Effector CD8-positive, alpha-beta T cell (primary cell): ENCODE data around the gene SDE2.
A peak's percentile ranks its signal among the peaks of the same experiment; 100 is the strongest.
"Not testable (repeated sequence)": the region's sequence is repeated elsewhere in the genome, so short reads cannot be mapped to it uniquely, and the experiment has no call there.

Experiments
- DNase-seq: peaks from one replicate; lab custom pipeline; 2025; lab: John Stamatoyannopoulos, UW
- total RNA-seq, 4 experiments: gene quantifications; one replicate each; lab custom pipeline; 2026; lab: John Stamatoyannopoulos, UW

Gene SDE2
- total RNA-seq, result 56.0 to 85.9 (median 70.3) reads per million in 4 experiments

- DNase-seq, result peak; percentile 99
These were observed at the start of gene SDE2 for GRCh38 chr1:225999227-225999911. Gene SDE2 (minus strand): TSS chr1:225999343. CDS start chr1:225999312, 31 bp downstream.

- DNase-seq, result no peak
These were observed 49.7 kb upstream of the SDE2 start for GRCh38 chr1:226048886-226049285.

DNA sequence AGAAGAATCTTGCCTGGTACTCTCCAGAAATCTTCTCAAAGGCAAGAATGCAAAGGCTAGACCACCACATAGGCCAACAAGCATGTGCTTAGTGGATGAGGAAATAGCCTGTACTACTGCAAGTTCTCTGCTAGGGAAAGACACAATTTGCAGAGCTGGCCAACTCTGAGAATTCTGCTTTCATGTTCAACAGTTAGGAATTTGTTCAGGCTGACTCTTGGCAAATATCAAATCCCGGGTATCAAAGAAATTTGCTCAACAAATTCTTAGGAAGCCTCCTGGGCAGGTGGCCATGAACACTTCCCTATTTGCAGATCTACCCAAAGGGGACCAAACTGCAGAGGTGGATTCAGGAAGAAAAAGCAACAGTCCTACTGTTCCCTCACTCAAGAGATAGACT lies 48.4 kb upstream of the SDE2 start:
- DNase-seq, result no peak

DNA sequence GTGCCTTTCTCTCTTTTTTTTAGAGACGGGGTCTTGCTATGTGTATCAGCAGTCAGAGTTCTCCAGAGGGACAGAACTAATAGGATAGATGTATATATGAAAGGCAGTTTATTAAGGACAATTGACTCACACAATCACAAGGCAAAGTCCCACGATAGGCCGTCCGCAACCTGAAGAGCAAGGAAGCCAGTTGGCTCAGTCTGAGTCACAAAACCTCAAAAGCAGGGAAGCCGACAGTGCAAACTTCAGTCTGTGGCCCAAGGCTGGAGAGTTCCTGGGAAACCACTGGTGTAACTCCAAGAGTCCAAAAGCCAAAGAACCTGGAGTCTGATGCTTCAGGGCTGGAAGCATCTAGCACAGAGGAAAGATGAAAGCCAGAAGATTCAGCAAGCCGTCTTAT lies 47.1 kb upstream of the SDE2 start:
- no peak for DNase-seq

GRCh38 chr1:226044514-226045101 lies 45.5 kb upstream of the SDE2 start:
- DNase-seq, result no peak

DNA sequence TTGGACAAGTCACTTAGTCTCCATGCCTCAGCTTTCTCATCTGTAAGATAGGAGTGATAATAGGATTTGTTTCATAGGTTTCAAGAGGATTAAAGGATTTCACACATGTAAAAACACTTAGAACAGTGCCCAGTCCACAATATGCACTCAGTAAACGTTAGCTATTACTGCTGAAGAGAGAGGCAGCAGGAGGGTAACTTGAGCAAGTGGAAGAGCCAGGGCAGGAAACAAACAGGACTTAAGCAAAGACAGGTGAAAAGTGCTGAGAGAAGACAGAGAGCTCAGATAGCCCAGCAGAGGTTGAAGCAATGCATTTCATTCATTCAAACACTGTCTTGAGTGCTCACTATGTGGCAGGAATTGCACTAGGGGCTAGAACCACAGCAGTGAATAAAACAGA lies 42.3 kb upstream of the SDE2 start:
- DNase-seq, result no peak

- no peak for DNase-seq
These were observed 39.5 kb upstream of the SDE2 start for GRCh38 chr1:226038661-226039060.

DNA sequence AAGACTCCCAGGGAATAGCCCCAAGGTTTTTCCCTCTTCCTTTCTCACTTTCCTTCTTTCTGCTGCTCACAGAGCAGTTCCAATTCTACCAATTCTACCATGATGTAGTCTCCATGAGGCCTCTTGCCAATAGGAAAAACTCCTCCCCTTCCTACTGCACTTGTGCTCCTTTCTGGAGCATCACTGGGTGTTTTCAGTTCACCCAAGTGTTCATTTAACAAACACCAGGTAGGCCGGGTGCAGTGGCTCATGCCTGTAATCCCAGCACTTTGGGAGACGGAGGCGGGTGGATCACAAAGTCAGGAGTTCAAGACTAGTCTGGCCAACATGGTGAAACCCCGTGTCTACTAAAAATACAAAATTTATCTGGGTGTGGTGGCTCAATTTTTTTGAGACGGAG lies 36.8 kb upstream of the SDE2 start:
- no peak for DNase-seq

DNA sequence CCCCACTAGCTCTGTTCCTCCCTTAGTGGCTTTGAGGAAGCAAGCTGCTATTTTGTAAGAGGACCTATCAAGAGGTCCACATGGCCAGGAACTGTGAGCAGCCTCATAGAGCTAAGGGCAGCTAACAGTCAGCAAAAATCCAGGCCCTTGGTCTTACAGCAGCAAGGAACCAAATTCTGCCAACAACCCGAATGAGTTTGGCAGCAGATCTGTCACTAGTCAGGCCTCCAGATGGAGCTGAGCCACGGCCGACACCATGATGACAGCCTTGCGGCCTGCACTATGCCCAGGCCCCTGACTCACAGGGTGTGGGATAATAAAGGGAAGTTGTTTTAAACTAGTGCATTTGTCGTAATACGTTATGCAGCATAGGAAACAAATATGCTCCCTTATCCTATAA lies 35.3 kb upstream of the SDE2 start:
- no peak for DNase-seq

DNA sequence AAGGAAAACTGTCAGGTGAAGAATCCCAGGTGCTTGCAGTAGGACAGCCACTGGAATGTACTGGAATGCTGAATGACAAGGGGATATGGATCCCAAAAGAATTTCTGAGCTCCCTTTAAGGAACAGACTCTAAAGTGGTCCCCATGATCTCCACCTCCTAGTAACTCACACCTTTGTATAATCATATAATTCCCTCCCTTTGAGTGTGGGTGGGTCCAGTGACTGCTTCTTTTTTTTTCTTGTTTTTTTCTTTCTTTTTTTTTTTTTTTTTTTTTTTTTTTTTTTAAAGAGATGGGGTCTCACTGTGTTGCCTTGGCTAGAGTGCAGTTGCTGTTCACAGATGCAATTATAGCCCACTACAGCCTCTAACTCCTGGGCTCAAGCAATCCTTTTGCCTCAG lies 34.8 kb upstream of the SDE2 start:
- DNase-seq, result no peak

DNA sequence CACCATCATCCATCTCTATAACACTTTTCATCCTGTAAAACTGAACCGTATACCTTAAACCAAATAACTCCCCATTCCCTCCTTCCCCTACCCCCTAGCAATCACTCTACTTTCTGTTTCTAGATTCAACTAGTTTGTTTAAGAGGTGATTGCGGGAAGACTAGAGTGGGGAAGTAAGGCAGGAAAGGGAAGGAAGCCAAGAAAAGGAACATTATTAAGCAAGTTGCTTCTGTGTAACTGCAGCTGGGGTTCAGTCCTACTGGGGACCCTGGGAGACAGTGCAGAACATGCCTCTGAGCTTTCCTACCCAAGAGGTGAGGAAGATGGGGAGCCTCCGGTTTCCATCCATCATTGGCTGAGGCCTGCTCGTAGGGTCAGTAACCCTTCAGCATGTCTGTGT lies 34.4 kb upstream of the SDE2 start:
- DNase-seq, result no peak

DNA sequence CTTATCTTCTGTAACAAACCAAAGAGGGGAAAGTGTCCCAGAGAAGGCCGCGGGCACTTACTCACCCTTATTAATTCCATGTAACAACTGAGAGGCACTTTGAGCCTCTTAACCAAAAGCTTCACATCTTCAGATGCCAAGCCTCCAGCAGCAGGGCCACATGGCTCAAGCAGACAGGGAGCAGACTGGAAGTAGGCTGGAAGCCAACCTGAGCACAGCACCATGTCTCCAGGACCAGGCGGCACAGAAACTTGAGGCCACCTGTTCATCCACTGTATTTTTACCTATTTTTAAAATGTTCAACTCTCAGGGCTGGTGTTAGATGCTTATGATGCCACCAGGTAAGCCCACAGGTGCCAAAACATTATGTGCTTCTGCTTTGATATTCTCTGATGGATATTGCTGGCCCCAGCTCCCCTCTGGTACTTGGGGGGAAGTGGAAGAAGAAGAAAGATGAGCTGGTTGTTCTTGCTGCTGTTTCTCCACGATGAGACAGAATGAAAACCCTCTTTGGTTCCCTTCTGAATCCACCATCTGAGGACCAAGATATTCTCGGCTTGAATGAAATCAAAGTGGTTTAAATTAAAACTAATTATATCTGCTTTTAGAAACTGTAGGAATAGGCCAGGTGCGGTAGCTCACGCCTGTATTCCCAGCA lies 30.6 kb upstream of the SDE2 start:
- no peak for DNase-seq

GRCh38 chr1:226029093-226029496 lies 30.0 kb upstream of the SDE2 start:
- no peak for DNase-seq

- no peak for DNase-seq
These were observed 28.5 kb upstream of the SDE2 start for GRCh38 chr1:226027538-226028217.

DNA sequence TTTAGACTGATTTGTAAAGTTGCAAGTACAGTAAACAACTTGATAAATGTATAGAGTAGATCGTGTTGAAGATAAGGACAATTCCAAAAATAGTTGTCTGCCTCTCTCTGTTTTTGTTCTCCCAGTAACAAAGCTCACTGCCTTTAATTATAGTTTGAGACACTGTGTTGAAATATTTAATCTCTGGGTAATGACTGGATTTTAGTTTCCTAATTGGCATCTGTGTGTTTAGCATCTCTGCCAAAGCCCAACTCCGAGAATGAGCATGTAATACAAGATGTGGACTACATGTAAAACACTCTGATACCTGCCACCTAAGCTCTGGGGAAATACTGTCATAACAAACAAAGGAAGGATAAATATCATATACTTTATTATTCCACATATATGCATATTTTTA lies 27.7 kb upstream of the SDE2 start:
- no peak for DNase-seq

GRCh38 chr1:226023735-226024134 lies 24.6 kb upstream of the SDE2 start:
- DNase-seq, result no peak

- DNase-seq, result no peak
These were observed 22.7 kb upstream of the SDE2 start for GRCh38 chr1:226021801-226022200.

- DNase-seq, result no peak
These were observed 22.3 kb upstream of the SDE2 start for GRCh38 chr1:226021401-226021800.

- no peak for DNase-seq
These were observed 20.4 kb upstream of the SDE2 start for GRCh38 chr1:226019572-226019971.

- DNase-seq, result no peak
These were observed 17.9 kb upstream of the SDE2 start for GRCh38 chr1:226017070-226017469.

DNA sequence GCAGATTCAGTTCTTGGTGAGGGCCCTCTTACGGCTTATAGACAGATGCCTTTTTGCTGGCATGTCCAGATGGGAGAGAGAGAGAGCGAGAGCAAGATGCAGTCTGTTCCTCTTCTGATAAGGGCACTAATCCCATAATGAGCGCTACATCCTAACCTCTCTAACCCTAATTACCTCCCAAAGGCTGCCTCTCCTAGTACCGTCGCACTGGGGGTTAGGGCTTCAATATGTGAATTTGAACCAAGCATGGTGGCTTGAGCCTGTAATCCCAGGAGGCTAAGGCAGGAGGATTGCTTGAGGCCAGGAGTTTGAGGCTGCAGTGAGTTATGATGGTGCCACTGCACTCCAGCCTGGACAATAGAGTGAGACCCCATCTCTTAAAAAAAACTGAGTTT lies 10.5 kb upstream of the SDE2 start:
- no peak for DNase-seq

DNA sequence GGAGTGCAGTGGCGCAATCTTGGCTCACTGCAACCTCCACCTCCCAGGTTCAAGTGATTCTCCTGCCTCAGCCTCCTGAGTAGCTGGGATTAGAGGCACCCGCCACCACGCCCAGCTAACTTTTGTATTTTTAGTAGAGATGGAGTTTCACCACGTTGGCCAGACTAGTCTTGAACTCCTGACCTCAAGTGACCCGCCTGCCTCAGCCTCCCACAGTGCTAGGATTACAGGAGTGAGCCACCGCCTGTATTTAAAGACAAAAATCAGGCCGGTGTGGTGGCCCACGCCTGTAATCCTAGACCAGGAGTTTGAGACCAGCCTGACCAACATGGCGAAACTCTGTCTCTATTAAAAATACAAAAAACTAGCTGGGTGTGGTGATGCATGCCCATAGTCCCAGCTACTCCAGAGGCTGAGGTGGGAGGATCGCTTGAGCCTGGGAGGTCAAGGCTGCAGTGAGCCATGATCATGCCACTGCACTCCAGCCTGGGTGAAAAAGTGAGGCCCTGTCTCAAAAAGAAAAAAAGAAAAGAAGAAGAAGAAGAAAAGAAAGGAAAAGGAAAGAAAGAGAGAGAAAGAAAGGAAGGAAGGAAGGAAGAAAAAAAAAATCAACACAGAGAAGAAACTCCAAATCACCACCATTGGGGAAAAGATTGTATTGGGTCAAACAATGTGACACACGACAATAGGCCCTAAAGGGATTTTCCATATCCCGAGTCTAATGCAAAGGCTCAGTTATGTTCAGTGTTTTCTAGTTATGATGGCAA lies 8.2 kb upstream of the SDE2 start:
- DNase-seq, result not testable (repeated sequence)
